IPS-NIHi7 (cell line): Measurements from ENCODE around the gene TSPAN9.

Source experiments
- DNase-seq: peaks from one replicate; pipeline ENCODE4 v3.0.0; 2012; ENCODE audit warnings: mixed read lengths; ENCODE audit errors: extremely low spot score

TSPAN9 gene

GRCh38 chr12:3187846-3188770, 110.9 kb downstream of the TSPAN9 start:
- no peak for DNase-seq

GRCh38 chr12:3189282-3189681, 112.1 kb downstream of the TSPAN9 start:
- DNase-seq: no peak

GRCh38 chr12:3190101-3190500, 112.9 kb downstream of the TSPAN9 start:
- DNase-seq: no peak

GRCh38 chr12:3191450-3191849, 114.3 kb downstream of the TSPAN9 start:
- DNase-seq: no peak

- DNase-seq: no peak
These were observed 115.0 kb downstream of the TSPAN9 start for GRCh38 chr12:3192221-3192620.

- DNase-seq: no peak
These were observed 116.0 kb downstream of the TSPAN9 start for GRCh38 chr12:3193131-3193530.

GRCh38 chr12:3193755-3194154, 116.6 kb downstream of the TSPAN9 start:
- DNase-seq: no peak

GRCh38 chr12:3195337-3195736, 118.2 kb downstream of the TSPAN9 start:
- DNase-seq: no peak

- DNase-seq: no peak
These were observed 118.8 kb downstream of the TSPAN9 start for GRCh38 chr12:3195859-3196483.

GRCh38 chr12:3196488-3196887, 119.3 kb downstream of the TSPAN9 start:
- DNase-seq: no peak

- DNase-seq: no peak
These were observed 120.1 kb downstream of the TSPAN9 start for GRCh38 chr12:3197131-3197818.

GRCh38 chr12:3199551-3200031, 122.4 kb downstream of the TSPAN9 start:
- peak; percentile 47 for DNase-seq

GRCh38 chr12:3200032-3200617, 122.9 kb downstream of the TSPAN9 start:
- DNase-seq: peak; percentile 96

GRCh38 chr12:3200814-3201233, 123.6 kb downstream of the TSPAN9 start:
- peak; percentile 25 for DNase-seq

- DNase-seq: no peak
These were observed 124.3 kb downstream of the TSPAN9 start for GRCh38 chr12:3201339-3202051.

- peak; percentile 43 for DNase-seq
These were observed 124.9 kb downstream of the TSPAN9 start for GRCh38 chr12:3202096-3202495.

GRCh38 chr12:3202734-3203446, 125.7 kb downstream of the TSPAN9 start:
- peak; percentile 84 for DNase-seq

GRCh38 chr12:3203713-3204112, 126.5 kb downstream of the TSPAN9 start:
- no peak for DNase-seq

- DNase-seq: no peak
These were observed 127.0 kb downstream of the TSPAN9 start for GRCh38 chr12:3204143-3204542.

GRCh38 chr12:3204730-3205531, 127.8 kb downstream of the TSPAN9 start:
- DNase-seq: no peak
